ENCODE measurements around the gene ENPP1.
"Not testable (repeated sequence)": the region's sequence is repeated elsewhere in the genome, so short reads cannot be mapped to it uniquely, and the experiment has no call there.

The ENPP1 gene

DNA sequence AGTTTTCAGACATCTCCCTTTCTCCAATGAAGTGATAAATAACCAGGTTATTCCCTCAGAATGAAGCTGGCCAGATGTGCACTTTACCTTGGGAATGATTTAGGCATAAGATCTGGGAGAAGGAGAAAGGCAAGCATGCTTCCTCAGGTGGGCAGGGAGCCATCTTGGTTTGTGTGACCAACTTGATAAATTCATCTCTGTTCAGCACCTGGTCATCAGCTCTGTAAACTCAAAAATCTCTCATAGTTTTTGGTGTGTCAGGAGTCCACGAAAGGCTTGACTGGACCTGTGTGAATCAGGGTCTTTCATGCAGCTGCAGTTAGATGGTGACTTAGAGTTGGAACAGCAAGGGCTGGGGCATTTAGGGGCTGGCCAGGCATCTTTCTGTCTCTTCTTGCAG lies 24.5 kb downstream of the ENPP1 start:
- no peak for DNase-seq

DNA sequence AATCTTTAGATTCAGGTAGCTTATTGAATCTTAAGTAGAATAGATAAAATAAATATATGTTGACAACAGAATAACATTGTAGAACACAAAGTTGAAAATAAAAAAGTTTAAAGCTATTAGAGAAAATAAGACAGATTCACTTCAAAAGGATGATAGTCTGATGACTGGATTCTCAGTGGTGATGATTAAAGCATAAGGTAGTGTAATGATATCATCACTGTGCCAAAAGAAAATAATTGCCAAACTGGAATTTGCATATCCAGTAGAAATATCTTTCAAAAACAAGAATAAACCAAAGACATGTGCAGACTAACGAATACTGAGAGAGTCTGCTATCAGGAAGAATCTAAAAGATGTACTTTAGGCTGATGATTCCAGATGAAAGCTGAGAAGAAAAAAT lies 30.2 kb downstream of the ENPP1 start:
- DNase-seq: no peak

DNA sequence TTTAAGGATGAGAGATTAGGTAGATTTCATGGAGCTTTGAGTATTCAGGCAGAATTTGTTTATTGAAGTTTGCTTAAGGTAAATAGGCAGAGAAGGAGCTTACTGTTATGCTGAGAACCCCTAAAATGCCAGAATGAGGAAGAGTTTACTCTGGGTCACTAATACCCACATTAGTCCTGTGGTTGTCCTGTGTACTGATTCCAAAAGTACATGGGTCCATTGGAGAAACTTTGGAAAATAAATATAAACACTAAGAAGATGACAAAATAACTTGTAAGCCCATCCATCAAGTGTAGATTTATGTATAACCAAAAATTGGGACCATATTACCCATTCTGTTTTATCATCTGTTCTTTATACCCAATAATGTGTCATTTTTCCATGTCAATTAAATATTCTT lies 31.6 kb downstream of the ENPP1 start:
- DNase-seq: no peak

DNA sequence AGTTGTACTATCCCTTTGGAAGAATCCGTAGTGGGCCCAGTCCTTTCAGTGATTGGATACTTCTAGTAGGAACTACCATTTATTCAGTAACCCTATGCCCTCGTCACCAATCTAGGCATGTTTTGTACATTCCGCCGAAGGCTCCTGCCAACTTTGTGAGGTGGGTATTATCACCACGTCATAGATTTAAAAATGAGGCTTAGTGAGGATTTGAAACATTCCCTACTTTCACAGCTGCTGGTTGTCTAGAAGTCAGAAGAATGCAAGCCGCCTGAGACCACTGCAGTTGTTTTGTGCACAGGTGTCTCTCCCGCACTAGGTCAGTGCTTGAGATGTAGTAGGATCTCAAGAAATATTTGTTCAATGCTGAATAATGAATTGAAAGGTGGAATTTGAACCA lies 32.6 kb downstream of the ENPP1 start:
- no peak for DNase-seq

DNA sequence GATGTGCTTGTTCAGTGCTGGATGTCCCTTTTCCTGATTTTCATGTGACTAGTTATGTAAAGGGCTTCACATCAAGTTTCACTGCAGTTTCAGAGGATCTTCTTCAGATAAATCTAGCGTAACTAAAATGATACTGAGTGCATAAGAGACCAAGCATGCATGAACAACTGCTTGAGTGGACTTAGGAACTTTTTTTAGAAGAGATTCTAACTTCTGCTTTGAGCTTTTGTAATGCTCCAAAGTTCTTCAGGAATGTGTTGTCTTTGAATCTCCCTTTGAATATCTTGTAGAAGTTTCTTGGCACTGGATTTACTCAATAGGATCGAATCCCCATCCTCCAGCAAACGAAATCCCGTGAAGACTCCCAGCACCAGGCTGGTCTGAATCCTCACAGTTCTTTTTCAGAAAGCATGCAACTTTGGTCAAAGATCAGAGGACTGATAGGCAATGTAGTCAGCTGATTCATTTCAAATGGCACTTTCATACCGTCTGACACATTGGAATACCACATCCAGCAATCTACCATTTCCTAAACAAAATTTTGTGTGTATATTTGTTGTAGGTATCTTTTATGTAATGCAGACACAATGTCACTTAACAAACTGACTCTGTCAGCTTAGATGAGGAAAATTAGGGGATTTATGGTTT lies 33.2 kb downstream of the ENPP1 start:
- no peak for DNase-seq

DNA sequence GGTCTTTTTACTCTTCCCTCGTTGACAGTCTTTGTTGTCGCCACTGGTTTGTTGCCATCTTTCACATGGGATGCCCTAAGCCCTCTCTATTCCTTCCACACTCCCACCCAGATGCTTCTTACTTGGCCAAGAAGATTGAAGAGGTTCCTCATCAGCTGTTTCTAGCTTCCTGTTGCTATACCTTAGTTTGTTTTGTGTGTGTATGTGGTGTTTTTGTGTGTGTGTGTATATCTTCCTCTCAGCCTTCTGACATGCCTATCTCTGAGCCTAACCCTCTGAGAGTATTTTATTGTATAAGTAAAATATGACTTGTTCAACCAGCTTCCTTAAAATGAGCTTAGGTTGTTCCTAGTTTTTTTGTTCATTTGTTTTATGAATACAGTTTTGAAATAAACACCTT lies 35.9 kb downstream of the ENPP1 start:
- DNase-seq: no peak

DNA sequence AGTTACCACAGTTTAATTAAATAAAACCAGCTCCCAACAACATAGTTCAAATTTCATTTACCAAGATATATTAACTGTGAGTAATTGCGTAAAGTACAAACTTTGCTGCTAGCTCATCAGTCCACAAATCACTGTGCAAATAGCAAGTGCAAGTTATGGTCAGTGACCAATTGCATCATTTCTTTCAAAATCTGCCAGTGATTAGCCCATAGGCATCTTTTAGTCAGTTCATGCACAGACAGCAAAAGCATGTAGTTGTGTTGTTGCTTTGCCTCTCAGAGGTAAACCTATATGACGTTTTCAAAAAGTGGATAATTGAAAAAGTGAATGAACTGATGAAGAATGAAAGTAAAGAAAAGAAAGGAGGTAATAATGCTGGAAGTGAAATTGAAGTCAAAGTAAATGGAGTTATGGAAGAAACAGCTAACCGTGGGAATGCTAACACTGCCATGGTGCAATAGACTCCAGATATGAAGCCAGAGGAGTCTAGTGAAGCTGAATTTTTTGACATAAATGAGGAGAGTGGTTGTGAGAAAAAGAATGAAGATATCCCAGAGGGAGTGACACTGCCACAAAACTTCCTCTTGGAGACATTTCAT lies 36.5 kb downstream of the ENPP1 start:
- DNase-seq: no peak

DNA sequence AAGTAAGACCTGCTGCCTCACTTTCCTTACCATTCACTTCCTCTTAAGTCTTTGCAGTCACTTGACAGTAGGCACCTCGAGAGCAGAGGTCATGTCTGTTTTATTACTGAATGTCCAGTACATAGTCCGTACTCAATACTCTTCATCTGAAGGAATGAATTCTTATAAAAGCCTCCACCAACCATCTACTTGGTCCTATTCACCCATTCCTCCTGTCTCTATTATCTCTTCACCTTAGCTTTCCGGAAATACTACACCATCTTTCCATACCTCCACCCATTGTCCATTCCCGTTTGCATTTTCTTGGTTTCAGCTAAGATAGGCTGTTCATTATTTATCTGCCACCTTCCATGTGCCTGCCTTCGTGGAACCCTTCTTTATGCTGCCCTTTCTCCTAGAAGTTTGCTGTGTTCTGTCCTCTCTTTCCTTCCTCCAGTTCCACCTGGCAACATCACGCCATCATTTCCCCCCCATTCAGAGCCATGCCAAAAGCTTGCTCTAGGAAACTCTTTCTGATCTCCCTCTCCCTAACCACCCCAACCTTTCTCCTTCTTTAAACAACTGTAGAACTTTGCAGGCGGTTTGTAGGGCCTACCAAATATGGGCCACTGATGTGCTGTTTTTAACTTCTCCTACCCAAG lies 38.3 kb downstream of the ENPP1 start:
- DNase-seq: no peak

DNA sequence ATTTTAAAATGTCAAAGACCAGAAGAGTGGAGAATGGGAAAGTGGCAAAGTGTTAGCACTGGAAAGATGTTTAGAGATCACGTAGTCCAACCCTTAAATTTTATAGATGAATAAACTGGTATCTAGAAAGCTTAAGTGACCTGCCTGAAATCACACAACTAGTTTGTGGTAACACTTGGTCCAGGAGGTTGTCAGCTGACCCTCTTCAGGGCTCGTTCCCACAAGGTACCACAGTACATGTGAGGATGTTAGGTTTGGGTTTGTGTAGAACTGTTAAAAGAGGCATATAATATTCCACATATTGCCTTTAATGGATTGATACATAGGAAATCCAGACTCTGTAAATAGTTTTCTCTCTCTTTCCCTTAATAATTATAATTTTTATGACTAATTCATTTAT lies 39.1 kb downstream of the ENPP1 start:
- no peak for DNase-seq

DNA sequence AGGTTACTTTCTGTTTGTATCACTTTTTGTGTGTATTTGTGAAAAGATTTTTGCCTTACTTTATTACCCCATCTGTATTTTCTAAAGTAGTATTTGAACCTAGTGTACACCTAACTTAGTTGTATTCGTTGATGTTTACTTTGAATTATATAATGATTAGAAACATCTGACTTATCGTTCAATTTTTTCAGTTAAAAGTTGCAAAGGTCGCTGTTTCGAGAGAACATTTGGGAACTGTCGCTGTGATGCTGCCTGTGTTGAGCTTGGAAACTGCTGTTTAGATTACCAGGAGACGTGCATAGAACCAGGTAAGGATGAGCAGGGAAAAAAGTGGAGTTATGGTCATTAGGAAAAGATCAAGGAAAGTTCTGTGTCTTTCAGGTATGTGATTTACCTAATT lies 42.0 kb downstream of the ENPP1 start:
- DNase-seq: no peak

DNA sequence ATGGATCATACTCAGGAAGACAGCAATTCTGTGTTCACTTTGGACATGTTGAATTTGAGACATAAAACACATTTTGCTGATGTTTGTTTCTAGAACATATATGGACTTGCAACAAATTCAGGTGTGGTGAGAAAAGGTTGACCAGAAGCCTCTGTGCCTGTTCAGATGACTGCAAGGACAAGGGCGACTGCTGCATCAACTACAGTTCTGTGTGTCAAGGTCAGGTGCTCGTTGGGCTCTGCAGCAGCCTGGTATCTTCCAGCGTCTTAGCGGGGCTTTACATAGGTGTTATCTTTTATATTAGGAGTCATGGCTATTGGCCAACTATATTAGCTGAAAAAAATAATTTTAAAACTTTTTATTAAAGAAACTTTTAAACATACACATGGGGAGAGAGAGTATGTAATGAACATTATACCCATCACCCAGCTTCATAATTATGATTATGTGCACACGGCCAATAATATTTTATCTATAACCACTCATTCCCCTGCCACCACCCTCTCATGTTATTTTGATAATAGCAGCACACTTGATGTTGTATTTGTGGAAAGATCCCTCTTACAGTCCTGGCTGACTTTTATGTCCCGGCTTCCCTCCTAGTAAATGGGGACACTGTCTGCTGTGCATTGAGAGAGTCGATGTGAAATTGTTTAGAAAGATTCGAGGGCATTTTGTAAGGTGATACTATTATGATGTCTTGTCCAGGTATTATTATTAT lies 43.4 kb downstream of the ENPP1 start:
- no peak for DNase-seq

DNA sequence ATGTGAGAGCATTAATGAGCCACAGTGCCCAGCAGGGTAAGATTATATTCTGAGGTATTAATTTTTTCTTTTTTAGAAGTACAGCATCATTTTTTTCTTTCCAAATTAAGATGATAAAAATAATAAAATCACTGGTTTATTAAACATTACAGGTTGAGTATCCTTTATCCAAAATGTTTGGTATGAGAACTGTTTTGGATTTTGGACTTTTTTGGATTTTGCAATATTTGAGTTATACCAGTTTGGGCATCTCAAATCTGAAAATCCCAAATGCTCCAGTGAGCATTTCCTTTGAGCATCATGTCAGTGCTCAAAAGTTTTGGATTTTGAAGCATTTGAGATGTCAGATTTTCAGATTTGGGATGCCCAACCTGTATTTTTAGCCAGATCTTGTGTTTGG lies 44.4 kb downstream of the ENPP1 start:
- no peak for DNase-seq

DNA sequence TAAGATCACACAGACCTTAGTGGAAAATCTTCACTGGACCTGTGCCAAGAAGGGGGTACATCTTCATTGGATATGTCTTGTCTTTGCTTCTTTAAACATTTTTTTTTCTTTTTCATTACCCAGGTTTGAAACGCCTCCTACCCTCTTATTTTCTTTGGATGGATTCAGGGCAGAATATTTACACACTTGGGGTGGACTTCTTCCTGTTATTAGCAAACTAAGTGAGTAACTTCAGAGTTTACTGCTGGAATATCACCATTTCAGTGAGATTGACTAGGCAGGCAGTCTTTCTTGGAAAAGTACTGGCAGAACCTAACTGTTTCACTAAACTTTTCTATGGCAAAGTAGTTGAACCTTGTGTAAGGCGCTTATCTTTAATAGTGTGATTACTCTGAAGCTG lies 47.0 kb downstream of the ENPP1 start:
- DNase-seq: no peak

DNA sequence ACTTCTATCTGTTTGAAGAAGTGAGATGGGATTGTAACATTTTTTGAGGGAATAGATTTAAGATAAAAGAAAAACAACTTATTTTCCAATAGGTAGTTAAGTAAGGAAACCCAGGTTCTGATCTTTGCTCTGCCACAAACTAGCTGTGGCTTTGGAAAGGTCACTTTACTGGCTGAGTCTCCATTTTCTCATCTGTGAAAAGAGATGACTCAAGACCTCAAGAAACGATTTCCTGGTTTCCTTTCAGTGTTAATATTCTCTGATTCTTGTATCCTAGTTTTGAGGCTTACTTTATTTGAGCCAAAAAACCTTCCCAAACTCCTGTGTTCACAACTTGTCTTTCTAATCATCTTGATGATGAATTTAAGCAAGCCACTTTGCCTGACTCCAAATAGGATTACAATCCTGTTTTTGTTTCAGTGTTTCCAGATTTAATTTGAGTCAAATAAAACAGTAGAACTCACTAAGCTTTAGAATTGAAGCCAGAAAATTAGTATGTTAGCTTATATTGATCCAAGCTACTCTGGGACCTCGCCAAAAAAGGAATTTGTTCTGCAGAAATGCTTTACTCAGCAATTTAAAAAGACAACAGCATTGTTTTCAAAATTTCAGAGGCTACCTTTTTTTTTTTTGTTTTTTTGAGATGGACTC lies 51.1 kb downstream of the ENPP1 start:
- DNase-seq: no peak

DNA sequence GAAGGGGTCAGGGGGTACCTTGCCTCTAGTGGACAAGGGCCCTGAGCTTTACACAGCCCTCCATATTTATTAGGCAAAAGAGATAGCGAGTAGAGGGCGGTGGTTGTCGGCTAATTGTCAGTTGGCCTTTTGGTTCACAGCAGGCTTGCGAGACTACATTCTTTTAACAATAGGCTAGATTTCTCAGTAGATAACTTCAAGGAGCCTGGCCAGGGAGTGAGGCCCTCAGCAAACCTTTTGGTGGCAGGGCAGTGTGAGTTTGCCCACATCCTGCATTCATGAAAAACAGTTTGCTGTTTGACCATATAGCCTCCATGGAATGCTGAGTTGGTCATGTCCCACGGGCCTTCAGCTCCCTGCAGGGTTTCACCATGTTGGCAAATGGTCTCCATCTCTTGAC lies 51.8 kb downstream of the ENPP1 start:
- not testable (repeated sequence) for DNase-seq

DNA sequence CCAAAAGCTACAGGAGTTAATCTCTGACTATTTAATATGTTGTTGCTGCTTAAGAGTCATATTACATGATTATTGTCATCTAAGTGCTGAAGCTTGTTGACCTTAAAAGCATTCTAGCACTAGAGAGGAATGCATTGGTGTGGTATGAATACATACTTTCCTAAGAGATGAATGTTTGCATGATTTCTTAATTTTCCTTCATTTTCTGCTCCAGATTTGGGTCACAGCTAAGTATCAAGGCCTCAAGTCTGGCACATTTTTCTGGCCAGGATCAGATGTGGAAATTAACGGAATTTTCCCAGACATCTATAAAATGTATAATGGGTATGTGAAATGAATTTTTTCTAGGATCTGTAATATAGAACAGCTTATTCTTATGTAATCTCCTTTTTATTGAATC lies 53.6 kb downstream of the ENPP1 start:
- DNase-seq: no peak

DNA sequence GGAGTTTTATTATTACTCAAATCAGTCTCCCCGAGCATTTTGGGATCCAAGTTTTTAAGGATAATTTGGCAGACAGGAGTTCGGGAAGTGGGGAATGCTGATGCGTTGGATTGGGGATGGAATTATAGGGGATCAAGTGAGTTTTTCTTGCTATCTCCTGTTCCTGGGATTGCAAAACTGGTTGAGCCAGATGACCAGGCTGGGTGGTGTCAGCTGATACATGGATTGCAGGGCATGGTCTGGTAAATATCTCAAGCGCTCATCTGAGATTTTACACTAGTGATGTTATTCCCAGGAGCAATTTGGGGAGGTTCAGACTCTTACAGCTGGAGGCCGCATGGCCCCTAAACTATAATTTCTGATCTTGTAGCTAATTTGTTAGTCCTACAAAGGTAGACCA lies 54.7 kb downstream of the ENPP1 start:
- no peak for DNase-seq

DNA sequence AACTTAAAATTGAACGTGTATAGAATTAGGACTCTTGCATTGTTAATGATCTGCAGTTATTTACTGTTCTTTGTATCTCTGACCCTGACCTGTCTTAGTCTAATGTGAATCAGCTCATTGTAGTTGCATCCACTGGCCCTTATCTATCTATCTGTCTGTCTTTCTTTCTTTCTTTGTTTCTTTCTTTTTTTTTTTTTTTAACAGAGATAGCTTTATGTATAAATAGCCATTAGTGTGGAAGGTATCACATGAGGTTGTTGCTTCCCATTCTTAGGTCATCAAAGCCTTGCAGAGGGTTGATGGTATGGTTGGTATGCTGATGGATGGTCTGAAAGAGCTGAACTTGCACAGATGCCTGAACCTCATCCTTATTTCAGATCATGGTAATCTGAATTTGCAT lies 59.9 kb downstream of the ENPP1 start:
- no peak for DNase-seq

DNA sequence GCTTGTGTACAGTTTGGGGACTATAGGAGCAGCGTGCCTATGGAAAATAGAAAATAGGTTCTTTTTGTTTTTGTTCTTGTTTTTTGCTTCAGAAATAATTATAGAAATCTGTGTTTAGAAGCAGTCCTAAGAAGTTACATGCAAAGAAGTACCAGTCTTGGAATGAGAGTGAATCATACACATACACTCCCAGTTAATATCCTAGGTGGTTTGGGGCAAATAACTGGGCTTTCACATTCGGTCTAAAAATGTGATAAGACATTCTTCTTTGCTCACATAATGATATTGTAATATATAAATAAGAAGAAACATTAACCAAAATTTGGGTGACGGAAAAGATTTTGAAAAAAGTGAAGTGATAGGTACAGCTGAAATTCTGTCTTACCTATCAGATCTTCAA lies 61.0 kb downstream of the ENPP1 start:
- DNase-seq: no peak

DNA sequence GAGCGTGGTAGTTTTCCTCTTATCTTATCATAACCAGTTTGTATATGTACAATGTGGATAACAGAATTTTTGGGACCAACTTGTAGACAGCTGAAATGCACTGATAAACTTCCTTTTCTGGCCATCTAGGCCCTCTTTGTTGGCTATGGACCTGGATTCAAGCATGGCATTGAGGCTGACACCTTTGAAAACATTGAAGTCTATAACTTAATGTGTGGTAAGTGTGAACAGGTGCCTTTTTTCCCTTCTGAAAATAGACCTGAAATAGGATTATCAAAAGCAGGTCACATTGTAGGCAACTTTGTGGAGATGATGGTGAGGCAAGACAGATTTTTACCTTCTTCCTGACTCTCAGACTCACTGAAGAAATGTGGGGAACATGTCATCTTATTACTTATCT lies 67.8 kb downstream of the ENPP1 start:
- no peak for DNase-seq

DNA sequence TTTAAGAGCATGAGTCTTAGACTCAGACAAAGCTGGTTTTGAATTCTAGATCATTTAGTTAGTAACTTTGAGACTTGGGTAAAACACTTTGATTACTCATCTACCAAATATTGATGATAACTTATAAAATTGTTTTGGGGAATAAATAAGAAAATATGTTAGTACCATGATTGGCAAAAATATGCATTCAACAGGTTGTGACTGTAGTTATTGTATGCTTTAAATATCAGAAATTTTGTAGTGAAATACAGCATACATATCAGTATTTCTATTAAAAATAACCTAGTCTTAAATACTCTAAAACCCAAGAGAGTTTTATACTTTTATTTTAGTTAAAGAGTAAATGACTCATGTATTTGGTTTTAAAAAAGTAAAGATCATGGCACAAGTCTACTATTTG lies 68.7 kb downstream of the ENPP1 start:
- DNase-seq: no peak

DNA sequence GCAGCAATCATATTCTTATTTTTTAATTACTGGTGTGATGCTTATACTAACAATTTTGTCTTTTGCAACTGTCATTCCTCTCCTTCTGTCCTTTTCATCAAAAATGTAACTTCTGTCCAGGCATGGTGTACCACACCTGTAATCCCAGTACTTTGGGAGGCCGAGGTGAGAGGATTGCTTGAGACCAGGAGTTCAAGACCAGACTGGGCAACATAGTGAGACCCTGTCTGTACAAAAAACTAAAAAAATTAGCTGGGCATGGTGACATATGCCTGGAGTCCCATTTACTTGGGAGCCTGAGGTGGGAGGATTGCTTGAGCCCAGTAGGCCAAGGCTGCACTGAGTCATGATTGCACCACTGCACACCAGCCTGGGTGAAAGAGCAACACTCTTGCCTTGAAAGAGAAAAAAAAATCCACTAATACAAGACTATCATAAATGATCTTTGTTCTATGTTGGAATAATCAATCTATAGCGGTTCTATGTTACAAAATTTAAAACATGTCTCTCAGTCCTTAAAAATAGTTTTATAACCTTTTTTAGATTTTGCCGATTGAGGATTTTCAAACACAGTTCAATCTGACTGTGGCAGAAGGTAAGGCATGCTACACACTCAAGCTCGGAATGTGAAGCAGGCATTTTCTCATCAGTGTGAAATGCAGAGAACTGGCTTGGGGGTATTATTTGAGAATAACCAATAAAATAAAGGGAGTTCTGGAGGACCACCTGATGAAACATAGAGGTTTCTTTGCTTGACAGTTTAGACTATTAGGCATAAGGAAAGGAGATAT lies 70.4 kb downstream of the ENPP1 start:
- no peak for DNase-seq

DNA sequence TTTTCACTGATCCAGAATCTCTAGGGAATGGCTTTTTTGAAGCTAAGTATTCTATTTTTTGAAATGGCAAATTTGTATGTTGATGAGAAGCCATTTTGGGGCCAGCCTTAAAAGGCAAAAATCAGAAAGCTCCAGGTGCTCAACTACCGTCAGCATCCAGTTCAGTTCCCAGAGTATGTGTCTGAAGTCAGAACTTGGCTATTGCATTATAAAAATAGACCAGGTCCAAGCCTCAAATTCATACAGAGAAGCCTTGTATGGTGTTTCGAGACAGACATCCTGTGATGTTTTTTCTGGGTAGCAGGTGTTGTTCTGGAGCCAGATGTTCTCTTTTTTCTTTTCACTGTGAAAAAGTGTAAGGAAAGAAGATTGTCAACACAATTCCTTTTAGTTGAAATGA lies 75.2 kb downstream of the ENPP1 start:
- no peak for DNase-seq

All from CD4-positive, alpha-beta T cell treated with Interleukin-1 beta for 1 hour (primary cell).